Measurements from ENCODE around the gene SCGB1C1.
"Not testable (repeated sequence)": the region's sequence is repeated elsewhere in the genome, so short reads cannot be mapped to it uniquely, and the experiment has no call there.

Gene SCGB1C1

GRCh38 chr11:218815-219593 lies 26.1 kb downstream of the SCGB1C1 start:
- no peak for DNase-seq (ENCODE audit: low read depth)

- DNase-seq (ENCODE audit: low read depth), result not testable (repeated sequence)
These were observed 27.9 kb downstream of the SCGB1C1 start for GRCh38 chr11:220641-221215.

- DNase-seq (ENCODE audit: low read depth), result no peak
These were observed 28.7 kb downstream of the SCGB1C1 start for GRCh38 chr11:221539-221938.

- no peak for DNase-seq (ENCODE audit: low read depth)
These were observed 29.3 kb downstream of the SCGB1C1 start for GRCh38 chr11:221998-222789.

GRCh38 chr11:223026-223789 lies 30.3 kb downstream of the SCGB1C1 start:
- no peak for DNase-seq (ENCODE audit: low read depth)

GRCh38 chr11:223884-224283 lies 31.0 kb downstream of the SCGB1C1 start:
- DNase-seq (ENCODE audit: low read depth), result no peak

- no peak for DNase-seq (ENCODE audit: low read depth)
These were observed 31.5 kb downstream of the SCGB1C1 start for GRCh38 chr11:224424-224823.

GRCh38 chr11:225734-226453 lies 33.0 kb downstream of the SCGB1C1 start:
- no peak for DNase-seq (ENCODE audit: low read depth)

GRCh38 chr11:227824-228379 lies 35.0 kb downstream of the SCGB1C1 start:
- no peak for DNase-seq (ENCODE audit: low read depth)

- DNase-seq (ENCODE audit: low read depth), result no peak
These were observed 37.6 kb downstream of the SCGB1C1 start for GRCh38 chr11:230431-230830.

- DNase-seq (ENCODE audit: low read depth), result no peak
These were observed 40.1 kb downstream of the SCGB1C1 start for GRCh38 chr11:232783-233565.

GRCh38 chr11:235180-235579 lies 42.3 kb downstream of the SCGB1C1 start:
- DNase-seq (ENCODE audit: low read depth), result no peak

GRCh38 chr11:235609-235996 lies 42.7 kb downstream of the SCGB1C1 start:
- DNase-seq (ENCODE audit: low read depth), result peak; percentile 71

- peak; percentile 78 for DNase-seq (ENCODE audit: low read depth)
These were observed 43.3 kb downstream of the SCGB1C1 start, which contains the start of gene SIRT3 for GRCh38 chr11:235997-236773. SIRT3 (minus strand) TSS chr11:236342; CDS start chr11:236328, 14 bp downstream.

GRCh38 chr11:236774-237767 lies 44.2 kb downstream of the SCGB1C1 start, which contains the start of gene PSMD13:
PSMD13 (plus strand) TSS chr11:236976; CDS start chr11:237050, 74 bp downstream.
- peak; percentile 81 for DNase-seq (ENCODE audit: low read depth)

- DNase-seq (ENCODE audit: low read depth), result not testable (repeated sequence)
These were observed 45.5 kb downstream of the SCGB1C1 start for GRCh38 chr11:238346-238745.

- DNase-seq (ENCODE audit: low read depth), result no peak
These were observed 47.4 kb downstream of the SCGB1C1 start for GRCh38 chr11:240315-240714.

GRCh38 chr11:241634-242033 lies 48.8 kb downstream of the SCGB1C1 start:
- no peak for DNase-seq (ENCODE audit: low read depth)
